Testis (tissue), 2 donors: ENCODE results near the gene SORL1-AS1.

Experiments used
- CTCF ChIP-seq, 3 experiments: fragments of 450-650 bp in 2 of 3; fragments of 200-600 bp in 1 of 3; sonication (generic) in 1 of 3; IDR thresholded peaks; one replicate each; pipeline ENCODE4 v1.5.1; 2016 to 2019; ENCODE audit warnings: antibody characterized with exemption in 3 of 3, mild to moderate bottlenecking in 2 of 3, moderate library complexity in 1 of 3
- POLR2A ChIP-seq: fragments of 450-650 bp; IDR thresholded peaks from one replicate; pipeline ENCODE4 v1.6.1; 2017; ENCODE audit warnings: antibody characterized with exemption, mild to moderate bottlenecking, moderate library complexity

GRCh38 chr11:121414141-121414913 is 38.4 kb downstream of the SORL1-AS1 start:
- TF ChIP-seq CTCF (IDR thresholded peaks at IDR 0.05) = no peak
- TF ChIP-seq POLR2A = no peak
